Measurements from ENCODE around the gene ANKS3. TPM values are rescaled to one million over a fixed set of nuclear protein-coding genes. Genes with fewer than 3 reads are reported as not detected.

The ANKS3 gene
- polyA plus RNA-seq, 2 of the 4 experiments (the other 2 are of a cell fraction): 22.7 to 27.1 TPM

GRCh38 chr16:4772351-4772750 is 38.3 kb upstream of the ANKS3 start:
- H3K4me3 ChIP-seq: no peak overlapping the region
- H3K4me1 ChIP-seq: peaks cover 9% of the 10 kb centered on the region; the same call in 2 of the 3 replicates
- DNase-seq (ENCODE audit: low read depth in 1 of 2, low spot score in 1 of 2): no peak
- ChIA-PET POLR2A (no interaction called here), CTCF (interaction anchor here (0.6 to 1.3 kb wide), 4 partner anchors 24 to 184 kb away, joined by 3 to 4 read pairs (median 3); partner anchors contain the start of genes ANKS3 and DNAAF8)
- no peak overlapping the region for H3K4me2 ChIP-seq
- 71% methylated on average over 5 of the region's 5 CpGs for WGBS (ENCODE audit: missing lambda C conversion rate)
- no peak for ATAC-seq
- no peak for FAIRE-seq
- H3K27ac ChIP-seq: no peak overlapping the region
- H3K9me3 ChIP-seq: no peaks in the 10 kb centered on the region
- TF ChIP-seq SREBF2 (IDR thresholded peaks at IDR 0.05) (no peak), POLR2A (IDR thresholded peaks at IDR 0.05; ENCODE audit: low read length) (no peak), FOSL2 (IDR thresholded peaks at IDR 0.05) (no peak), FOSL2 (CRISPR knock-in tag; IDR thresholded peaks at IDR 0.05) (no peak), RARB (CRISPR knock-in tag; IDR thresholded peaks at IDR 0.05) (no peak), MAX (IDR thresholded peaks at IDR 0.05) (no peak), E2F6 (IDR thresholded peaks at IDR 0.05; ENCODE audit: borderline replicate concordance, low read depth) (no peak), HMGXB4 (CRISPR knock-in tag; IDR thresholded peaks at IDR 0.05; ENCODE audit: borderline replicate concordance) (no peak)

GRCh38 chr16:4771646-4772045 is 37.6 kb upstream of the ANKS3 start:
- TF ChIP-seq KDM5A (IDR thresholded peaks at IDR 0.05): no peak
- no peak for TF ChIP-seq RCOR1 (IDR thresholded peaks at IDR 0.05; ENCODE audit: low read depth, low read length)
- TF ChIP-seq ELK1 (IDR thresholded peaks at IDR 0.05; ENCODE audit: low read depth, low read length): no peak
- TF ChIP-seq HMGXB4 (CRISPR knock-in tag; IDR thresholded peaks at IDR 0.05; ENCODE audit: borderline replicate concordance): no peak
- no peak for TF ChIP-seq POLR2A (IDR thresholded peaks at IDR 0.05; ENCODE audit: low read length)
- no peak for TF ChIP-seq CHD2 (IDR thresholded peaks at IDR 0.05; ENCODE audit: low read length, partially characterized antibody)
- DNase-seq (ENCODE audit: low read depth in 1 of 2, low spot score in 1 of 2) (no peak), FAIRE-seq (no peak), ATAC-seq (no peak)
- WGBS (ENCODE audit: missing lambda C conversion rate): 64% methylated on average over 3 of the region's 3 CpGs
- Histone ChIP-seq H3K27ac (no peak overlapping the region), H3K4me2 (no peak overlapping the region), H3K9me3 (no peaks in the 10 kb centered on the region), H3K4me1 (peaks cover 9% of the 10 kb centered on the region; the same call in 2 of the 3 replicates), H3K4me3 (no peak overlapping the region)
- POLR2A ChIA-PET: no interaction called here
- CTCF ChIA-PET: interaction anchor here (0.7 to 1.3 kb wide), 4 partner anchors 10 to 185 kb away, joined by 3 to 4 read pairs (median 3); no protein-coding TSS in a partner anchor

GRCh38 chr16:4769306-4769638 is 35.2 kb upstream of the ANKS3 start:
- Histone ChIP-seq H3K4me1 (peaks cover 17% of the 10 kb centered on the region; the same call in 2 of the 3 replicates), H3K9me3 (no peaks in the 10 kb centered on the region), H3K4me2 (peak overlapping the region; percentile 69), H3K4me3 (peak overlapping the region; percentile 81), H3K27ac (peak overlapping the region; percentile 69 to 98)
- no peak for DNase-seq (ENCODE audit: low read depth in 1 of 2, low spot score in 1 of 2)
- FAIRE-seq: no peak
- POLR2A ChIA-PET: interaction anchor here (0.7 to 2.3 kb wide), 9 partner anchors 9 to 191 kb away, joined by 3 to 25 read pairs (median 4); partner anchors contain the start of genes ANKS3, DNAAF8, GLYR1 and UBN1
- no peak for ATAC-seq
- CTCF ChIA-PET: interaction anchor here (1.0 to 2.2 kb wide), 3 partner anchors 8 to 186 kb away, joined by 3 to 13 read pairs (median 5); no protein-coding TSS in a partner anchor
- WGBS (ENCODE audit: missing lambda C conversion rate): 66% methylated on average over 7 of the region's 7 CpGs
- no peak for TF ChIP-seq ZSCAN20 (CRISPR knock-in tag; IDR thresholded peaks at IDR 0.05)
- TF ChIP-seq MYC (IDR thresholded peaks at IDR 0.05; ENCODE audit: borderline replicate concordance, low read length): no peak
- no peak for TF ChIP-seq REST (IDR thresholded peaks at IDR 0.05)
- TF ChIP-seq SMC3 (IDR thresholded peaks at IDR 0.05): no peak
- TF ChIP-seq RNF2 (IDR thresholded peaks at IDR 0.05; ENCODE audit: borderline replicate concordance, low read depth): no peak
- no peak for TF ChIP-seq PBX3 (IDR thresholded peaks at IDR 0.05)
- no peak for TF ChIP-seq HDAC2 (IDR thresholded peaks at IDR 0.05)
- no peak for TF ChIP-seq ESRRA (IDR thresholded peaks at IDR 0.05; ENCODE audit: borderline replicate concordance, low read length)
- no peak for TF ChIP-seq ZNF302 (CRISPR knock-in tag; IDR thresholded peaks at IDR 0.05)
- no peak for TF ChIP-seq EHF (CRISPR knock-in tag; IDR thresholded peaks at IDR 0.05)
- TF ChIP-seq ZFP36 (IDR thresholded peaks at IDR 0.05; ENCODE audit: borderline replicate concordance, partially characterized antibody): no peak
- no peak for TF ChIP-seq RARB (CRISPR knock-in tag; IDR thresholded peaks at IDR 0.05)

Measured in A549 (cell line).